ENCODE data around the gene KRTAP13-4.

DNA sequence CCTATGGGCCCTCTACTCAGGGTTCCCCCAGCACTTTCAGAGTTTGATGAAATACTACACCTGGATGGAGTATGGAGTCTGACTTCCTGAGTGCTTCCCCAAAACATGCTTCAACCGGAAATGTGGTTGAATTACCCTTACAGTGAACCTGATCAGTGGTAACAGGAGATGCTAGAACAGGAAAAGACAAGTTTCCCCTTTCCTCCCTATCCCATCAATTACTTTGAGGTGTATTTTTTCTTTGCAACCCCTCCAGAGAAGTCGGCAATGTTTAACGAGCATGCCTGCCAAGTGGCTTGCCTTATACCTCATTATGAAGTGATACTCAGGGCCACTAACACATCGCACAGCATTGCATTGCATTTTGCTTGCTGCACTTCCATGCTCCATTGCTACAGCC lies 17.0 kb downstream of the KRTAP13-4 start:
- TF ChIP-seq POLR2A (IDR thresholded peaks at IDR 0.05; ENCODE audit: low read depth, low read length): no peak
- no peak for TF ChIP-seq TAF1 (IDR thresholded peaks at IDR 0.05; ENCODE audit: low read depth, low read length)
- TF ChIP-seq POLR2AphosphoS5 (IDR thresholded peaks at IDR 0.05; ENCODE audit: low read depth, low read length): no peak
- TF ChIP-seq POU2F2 (IDR thresholded peaks at IDR 0.05; ENCODE audit: low read depth, low read length): no peak
- no peak for TF ChIP-seq PAX5 (IDR thresholded peaks at IDR 0.05; ENCODE audit: insufficient read depth, low read length, severe bottlenecking)
- no peak for TF ChIP-seq SPI1 (IDR thresholded peaks at IDR 0.05; ENCODE audit: low read depth, low read length)

Data from GM12891 (cell line).